OCI-LY7 (cell line): ENCODE measurements around the gene IHH. TPM values are rescaled to one million over a fixed set of nuclear protein-coding genes. Genes with fewer than 3 reads are reported as not detected.

Experiments
- BruUV-seq: library from RNA; stranded (reverse); fragments of 400-500 nt; replicated peaks from 2 replicates; lab custom pipeline; 2021; lab: Mats Ljungman, UMichigan
- CTCF ChIA-PET: fragments of 300-600 bp; sonication (Branson Sonifier 250); formaldehyde crosslinking; loops from one replicate; lab custom pipeline; 2022; ENCODE audit warnings: antibody characterized with exemption; ENCODE audit not compliant: unreplicated experiment; lab: Charles Lee
- POLR2A ChIA-PET: fragments of 300-600 bp; sonication (Branson Sonifier 250); formaldehyde crosslinking; loops from one replicate; lab custom pipeline; 2022; ENCODE audit warnings: antibody characterized with exemption; lab: Charles Lee
- DNase-seq: peaks from one replicate; pipeline ENCODE4 v3.0.0-alpha.2; 2015; ENCODE audit warnings: low spot score
- H2AFZ ChIP-seq: fragments of 200-600 bp; sonication (generic), shearing (Covaris generic); 2 replicates; pipeline ENCODE4 v1.6.1; 2014; ENCODE audit warnings: mild to moderate bottlenecking, antibody characterized with exemption, low read length, moderate library complexity
- H3K27ac ChIP-seq: fragments of 200-600 bp; sonication (generic); 2 replicates; pipeline ENCODE4 v1.5.1; 2014; ENCODE audit warnings: mixed run types, low read depth, mild to moderate bottlenecking, moderate library complexity, low read length, inconsistent platforms; ENCODE audit not compliant: poor library complexity, severe bottlenecking
- H3K36me3 ChIP-seq: fragments of 200-600 bp; sonication (generic); 2 replicates; pipeline ENCODE4 v1.6.1; 2014; ENCODE audit warnings: mild to moderate bottlenecking, antibody characterized with exemption, low read length, moderate library complexity, mixed read lengths; ENCODE audit not compliant: insufficient read depth
- H3K4me1 ChIP-seq: fragments of 200-600 bp; sonication (generic); 2 replicates; pipeline ENCODE4 v1.5.1; 2014; ENCODE audit warnings: mild to moderate bottlenecking, low read length; ENCODE audit not compliant: insufficient read depth, poor library complexity, severe bottlenecking
- H3K4me2 ChIP-seq: fragments of 200-600 bp; sonication (generic); 2 replicates; pipeline ENCODE4 v1.6.1; 2014; ENCODE audit warnings: mild to moderate bottlenecking, low read length
- H3K4me3 ChIP-seq: fragments of 200-600 bp; sonication (generic); 2 replicates; pipeline ENCODE4 v1.5.1; 2014; ENCODE audit warnings: mild to moderate bottlenecking, low read depth, low read length; ENCODE audit not compliant: poor library complexity, severe bottlenecking
- H3K79me2 ChIP-seq: fragments of 200-600 bp; sonication (generic); 2 replicates; pipeline ENCODE4 v1.6.1; 2016; ENCODE audit warnings: low read depth, mild to moderate bottlenecking, low read length, moderate library complexity, mixed read lengths; ENCODE audit not compliant: insufficient read depth
- H3K9me2 ChIP-seq: fragments of 200-600 bp; sonication (generic); 2 replicates; pipeline ENCODE4 v1.6.1; 2016; ENCODE audit warnings: mild to moderate bottlenecking, low read length, mixed read lengths; ENCODE audit not compliant: insufficient read depth
- H3K9me3 ChIP-seq: fragments of 200-600 bp; sonication (generic); 2 replicates; pipeline ENCODE4 v1.6.1; 2014; ENCODE audit warnings: mild to moderate bottlenecking, mixed run types, low read length, mixed read lengths
- H4K20me1 ChIP-seq: fragments of 200-600 bp; sonication (generic); 2 replicates; pipeline ENCODE4 v1.6.1; 2014; ENCODE audit warnings: mild to moderate bottlenecking, antibody characterized with exemption, low read length, moderate library complexity, mixed read lengths; ENCODE audit not compliant: insufficient read depth
- CTCF ChIP-seq: fragments of 200-600 bp; sonication (generic); conservative IDR thresholded peaks from 2 replicates; pipeline ENCODE4 v1.5.1; 2014; ENCODE audit warnings: mild to moderate bottlenecking, antibody characterized with exemption, low read length, moderate library complexity, mixed read lengths
- EZH2phosphoT487 ChIP-seq: fragments of 200-600 bp; sonication (generic); IDR thresholded peaks from 2 replicates; pipeline ENCODE4 v1.6.1; 2018; ENCODE audit warnings: low read depth, borderline replicate concordance, mild to moderate bottlenecking, mixed run types, antibody characterized with exemption, low read length, moderate library complexity, mixed read lengths
- intact Hi-C: fragments of 100-400 bp; cut with micrococcal nuclease; formaldehyde crosslinking; loops from one replicate; pipeline ENCODE4 v1.10.0; 2022; ENCODE audit not compliant: unreplicated experiment
- total RNA-seq, 2 experiments: library from RNA; depleted of rRNA in 1 of 2; stranded (reverse); fragments of >200 nt in 1 of 2; shearing (Covaris generic) in 1 of 2; gene quantifications; 2 replicates each; pipeline ENCODE4 v1.2.3, GENCODE V29; 2014 to 2022

Gene IHH
- total RNA-seq, 2 experiments from 2014 or later: not detected

GRCh38 chr2:219037783-219038499 is 22.8 kb downstream of the IHH start:
- H3K9me2 ChIP-seq: no peaks in the 10 kb centered on the region
- H3K4me3 ChIP-seq: no peak overlapping the region
- ChIA-PET CTCF (interaction anchor here (1.0 kb wide), 1 partner anchor 1164 kb away, joined by 3 read pairs; no protein-coding TSS in a partner anchor), POLR2A (no interaction called here)
- intact Hi-C loops: no loop called here
- H3K79me2 ChIP-seq: no peaks in the 10 kb centered on the region
- H2AFZ ChIP-seq: no peak overlapping the region
- H3K9me3 ChIP-seq: no peaks in the 10 kb centered on the region
- no peak overlapping the region for H3K27ac ChIP-seq
- TF ChIP-seq EZH2phosphoT487 (no peak), CTCF (no peak)
- no peak for DNase-seq
- H3K36me3 ChIP-seq: no peaks in the 10 kb centered on the region
- H4K20me1 ChIP-seq: no peaks in the 10 kb centered on the region
- BruUV-seq: no TSS peak
- H3K4me2 ChIP-seq: no peak overlapping the region
- H3K4me1 ChIP-seq: no peaks in the 10 kb centered on the region

- BruUV-seq: no TSS peak
- CTCF ChIA-PET: no interaction called here
- Histone ChIP-seq H3K4me2 (no peak overlapping the region), H3K9me3 (no peaks in the 10 kb centered on the region), H3K9me2 (no peaks in the 10 kb centered on the region), H4K20me1 (no peaks in the 10 kb centered on the region), H3K4me3 (no peak overlapping the region), H2AFZ (no peak overlapping the region), H3K36me3 (no peaks in the 10 kb centered on the region), H3K79me2 (no peaks in the 10 kb centered on the region), H3K27ac (no peak overlapping the region), H3K4me1 (no peaks in the 10 kb centered on the region)
- no peak for TF ChIP-seq CTCF
- no peak for TF ChIP-seq EZH2phosphoT487
- intact Hi-C loops: no loop called here
- POLR2A ChIA-PET: no interaction called here
- DNase-seq: no peak
Measured at GRCh38 chr2:219035942-219036341, 24.8 kb downstream of the IHH start.

- no peaks in the 10 kb centered on the region for H3K9me2 ChIP-seq
- no peak overlapping the region for H2AFZ ChIP-seq
- no peaks in the 10 kb centered on the region for H3K9me3 ChIP-seq
- DNase-seq: no peak
- no peak for TF ChIP-seq EZH2phosphoT487
- TF ChIP-seq CTCF: no peak
- H3K4me2 ChIP-seq: no peak overlapping the region
- H3K4me3 ChIP-seq: no peak overlapping the region
- ChIA-PET CTCF (no interaction called here), POLR2A (no interaction called here)
- no peaks in the 10 kb centered on the region for H3K79me2 ChIP-seq
- no peaks in the 10 kb centered on the region for H3K36me3 ChIP-seq
- H3K4me1 ChIP-seq: no peaks in the 10 kb centered on the region
- BruUV-seq: no TSS peak
- H3K27ac ChIP-seq: no peak overlapping the region
- intact Hi-C loops: no loop called here
- no peaks in the 10 kb centered on the region for H4K20me1 ChIP-seq
Measured at GRCh38 chr2:219034823-219035222, 25.9 kb downstream of the IHH start.
